OCI-LY3 (cell line): ENCODE results near the gene GRID2.

Experiments used
- CTCF ChIP-seq: fragments of 200-600, 300-600 bp; sonication (generic); IDR thresholded peaks from 2 replicates; pipeline ENCODE4 v1.5.1; 2014; ENCODE audit warnings: antibody characterized with exemption, low read length, low read depth
- EZH2phosphoT487 ChIP-seq: fragments of 200-600 bp; shearing (Covaris generic); IDR thresholded peaks from 2 replicates; pipeline ENCODE4 v1.6.1; 2018; ENCODE audit warnings: antibody characterized with exemption, mixed run types, low read depth

- no peak for TF ChIP-seq CTCF
- no peak for TF ChIP-seq EZH2phosphoT487
Measured at GRCh38 chr4:93779228-93779627, 1475.5 kb downstream of the GRID2 start.
